Gastroesophageal sphincter (tissue), 4 donors: ENCODE data around the gene C2orf76. TPM values are rescaled to one million over a fixed set of nuclear protein-coding genes. Genes with fewer than 3 reads are reported as not detected.

Experiments
- ATAC-seq: fragments of 150-250 bp; one replicate; pipeline ENCODE4 v1.9.1; 2016; ENCODE audit warnings: mild to moderate bottlenecking, moderate library complexity
- H3K27ac ChIP-seq, 4 donors: fragments of 200-600 bp; sonication (generic) in 3 of 4; 1 replicate in 3 of 4; 2 replicates in 1 of 4; pipeline ENCODE4 v1.5.1; 2016 to 2019
- H3K27me3 ChIP-seq: fragments of 200-600 bp; sonication (generic); one replicate; pipeline ENCODE4 v1.5.1; 2019
- H3K36me3 ChIP-seq, 2 donors: fragments of 200-600 bp; sonication (generic); one replicate each; pipeline ENCODE4 v1.5.1; 2019; ENCODE audit warnings: control low read depth in 1 of 2
- H3K4me1 ChIP-seq, 3 donors: fragments of 200-600 bp; sonication (generic); 1 replicate in 2 of 3; 2 replicates in 1 of 3; pipeline ENCODE4 v1.5.1; 2016 to 2019; ENCODE audit warnings: control low read depth in 2 of 3
- H3K4me3 ChIP-seq, 2 donors: fragments of 200-600 bp; sonication (generic); one replicate each; pipeline ENCODE4 v1.5.1; 2019; ENCODE audit warnings: mild to moderate bottlenecking in 1 of 2, moderate library complexity in 1 of 2
- H3K9me3 ChIP-seq, 3 donors: fragments of 200-600 bp; sonication (generic); one replicate each; pipeline ENCODE4 v1.5.1; 2017 to 2019; ENCODE audit warnings: control low read depth in 2 of 3
- EP300 ChIP-seq: sonication (generic); formaldehyde crosslinking; IDR thresholded peaks from one replicate; pipeline ENCODE4 v1.6.1; 2017; ENCODE audit warnings: antibody characterized with exemption, mild to moderate bottlenecking
- POLR2A ChIP-seq, 2 donors: fragments of 450-650 bp; IDR thresholded peaks; one replicate each; pipeline ENCODE4 v1.6.1; 2017; ENCODE audit warnings: antibody characterized with exemption in 2 of 2, mild to moderate bottlenecking in 2 of 2, moderate library complexity in 1 of 2
- POLR2AphosphoS5 ChIP-seq: sonication (generic); formaldehyde crosslinking; IDR thresholded peaks from one replicate; pipeline ENCODE4 v1.6.1; 2017; ENCODE audit warnings: antibody characterized with exemption
- WGBS, 2 donors: methylation state at CpG; one replicate each; pipeline ENCODE4 v1.1.5; 2018; ENCODE audit warnings: low coverage in 1 of 2; 5-methylcytosine and 5-hydroxymethylcytosine counted together
- total RNA-seq, 4 donors: library from RNA; depleted of rRNA; stranded (reverse); fragments of >200 nt; gene quantifications; one replicate each; pipeline ENCODE4 v1.1.0, GENCODE V29; 2016
- TF ChIP-seq, protein P1 (sequence below), 4 experiments: fragments of 200-600 bp in 2 of 4; fragments of 450-650 bp in 2 of 4; sonication (generic) in 1 of 4; IDR thresholded peaks; one replicate each; pipeline ENCODE4 v1.5.1; 2017 to 2019; ENCODE audit warnings: antibody characterized with exemption in 4 of 4, mild to moderate bottlenecking in 2 of 4, moderate library complexity in 2 of 4

The C2orf76 gene
- total RNA-seq, 4 donors from 2014 or later, result 9.2 to 17.3 (median 11.9) TPM

DNA sequence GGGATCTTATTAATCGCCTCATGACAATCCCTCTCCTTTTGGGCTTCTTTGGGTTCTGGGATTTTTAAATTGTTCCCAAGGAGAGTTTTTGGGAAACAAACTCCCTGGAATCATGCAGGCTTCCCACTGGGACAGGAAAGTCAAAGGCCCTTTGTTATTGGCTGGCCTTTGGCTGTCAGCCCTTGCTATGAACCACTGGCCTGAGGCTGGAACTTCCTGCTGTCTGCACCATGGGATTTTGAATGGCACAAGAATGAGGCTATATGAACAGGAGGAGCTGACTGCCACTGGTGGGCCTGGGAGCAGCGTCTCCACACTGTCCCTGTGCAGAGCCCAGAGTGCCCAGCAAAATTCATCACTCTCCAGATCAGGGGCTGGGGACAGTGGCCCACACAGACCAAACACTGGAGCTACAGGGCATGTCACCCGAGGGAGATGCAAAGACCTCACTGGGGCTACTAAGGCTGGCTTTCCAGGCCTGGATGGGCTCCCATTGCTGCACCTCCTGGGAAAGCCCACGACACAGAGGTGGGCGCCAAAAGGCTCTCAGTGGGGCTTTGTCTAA, 107.3 kb downstream of the C2orf76 start:
- H3K36me3 ChIP-seq, result peaks cover 0 to 21% of the 10 kb centered on the region in 2 donors
- H3K27me3 ChIP-seq, result no peaks in the 10 kb centered on the region
- H3K4me3 ChIP-seq, result no peak overlapping the region
- WGBS, 2 donors, result 80 to 83% methylated on average over 1 of the region's 5 CpGs
- no peak overlapping the region for H3K27ac ChIP-seq
- TF ChIP-seq POLR2AphosphoS5 (no peak), EP300 (no peak), POLR2A (IDR thresholded peaks at IDR 0.05) (no peak)
- TF ChIP-seq, protein P1, sequence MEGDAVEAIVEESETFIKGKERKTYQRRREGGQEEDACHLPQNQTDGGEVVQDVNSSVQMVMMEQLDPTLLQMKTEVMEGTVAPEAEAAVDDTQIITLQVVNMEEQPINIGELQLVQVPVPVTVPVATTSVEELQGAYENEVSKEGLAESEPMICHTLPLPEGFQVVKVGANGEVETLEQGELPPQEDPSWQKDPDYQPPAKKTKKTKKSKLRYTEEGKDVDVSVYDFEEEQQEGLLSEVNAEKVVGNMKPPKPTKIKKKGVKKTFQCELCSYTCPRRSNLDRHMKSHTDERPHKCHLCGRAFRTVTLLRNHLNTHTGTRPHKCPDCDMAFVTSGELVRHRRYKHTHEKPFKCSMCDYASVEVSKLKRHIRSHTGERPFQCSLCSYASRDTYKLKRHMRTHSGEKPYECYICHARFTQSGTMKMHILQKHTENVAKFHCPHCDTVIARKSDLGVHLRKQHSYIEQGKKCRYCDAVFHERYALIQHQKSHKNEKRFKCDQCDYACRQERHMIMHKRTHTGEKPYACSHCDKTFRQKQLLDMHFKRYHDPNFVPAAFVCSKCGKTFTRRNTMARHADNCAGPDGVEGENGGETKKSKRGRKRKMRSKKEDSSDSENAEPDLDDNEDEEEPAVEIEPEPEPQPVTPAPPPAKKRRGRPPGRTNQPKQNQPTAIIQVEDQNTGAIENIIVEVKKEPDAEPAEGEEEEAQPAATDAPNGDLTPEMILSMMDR (IDR thresholded peaks at IDR 0.05), result no peak
- ATAC-seq, result no peak
- H3K9me3 ChIP-seq, result no peaks in the 10 kb centered on the region
- H3K4me1 ChIP-seq, result no peaks in the 10 kb centered on the region

DNA sequence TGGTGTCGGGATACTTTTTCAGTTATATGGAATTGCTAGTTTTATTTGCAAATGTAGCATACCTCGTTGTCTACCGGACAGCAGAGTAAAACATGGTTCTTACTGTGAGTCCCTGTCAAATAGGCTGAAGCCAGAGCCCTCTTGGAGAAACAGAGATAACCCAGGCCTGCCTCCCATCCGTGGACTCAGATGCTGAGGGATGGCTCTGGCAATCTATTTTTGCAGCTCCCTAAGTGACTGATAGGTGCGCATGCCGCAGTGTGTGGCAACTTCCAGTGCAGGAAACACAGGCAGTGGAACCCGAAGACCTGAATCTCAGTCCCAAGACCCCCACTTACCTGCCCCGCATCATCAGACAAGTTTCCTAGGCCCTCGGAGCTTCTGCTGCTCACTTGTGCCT, 109.4 kb downstream of the C2orf76 start:
- Histone ChIP-seq H3K27me3 (no peaks in the 10 kb centered on the region), H3K4me3 (no peak overlapping the region), H3K27ac (no peak overlapping the region), H3K9me3 (no peaks in the 10 kb centered on the region), H3K36me3 (peaks cover 0 to 5% of the 10 kb centered on the region in 2 donors), H3K4me1 (peaks cover 0 to 11% (median 0%) of the 10 kb centered on the region in 3 donors)
- 92 to 100% methylated on average over 2 to 5 of the region's 9 CpGs for WGBS, 2 donors
- TF ChIP-seq EP300 (no peak), POLR2AphosphoS5 (no peak), POLR2A (IDR thresholded peaks at IDR 0.05) (no peak)
- TF ChIP-seq, protein P1 (IDR thresholded peaks at IDR 0.05), result no peak
- ATAC-seq, result no peak

DNA sequence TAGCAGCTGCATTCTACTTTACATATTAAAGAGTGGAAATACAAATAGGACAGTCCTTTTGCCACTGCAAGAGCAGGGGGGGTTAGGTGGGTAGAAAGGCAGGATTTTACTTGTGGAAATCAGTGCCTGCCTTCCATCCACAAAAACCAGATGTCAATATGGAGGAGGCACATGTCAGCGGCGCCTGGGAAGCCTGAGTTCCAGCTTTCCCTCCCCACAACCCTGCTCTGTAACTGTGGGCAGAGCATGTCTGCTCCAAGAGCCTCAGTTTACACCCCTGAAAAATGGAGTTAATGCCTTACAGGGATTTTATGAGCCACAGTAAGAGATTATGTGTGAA, 110.1 kb downstream of the C2orf76 start:
- no peak for ATAC-seq
- no peaks in the 10 kb centered on the region for H3K9me3 ChIP-seq
- H3K27me3 ChIP-seq, result no peaks in the 10 kb centered on the region
- 80% methylated on average over 1 of the region's 2 CpGs; no CpG with 5 or more reads in 1 of the 2 donors for WGBS, 2 donors
- H3K4me3 ChIP-seq, result no peak overlapping the region
- H3K4me1 ChIP-seq, result peaks cover 0 to 11% (median 0%) of the 10 kb centered on the region in 3 donors
- peaks cover 0 to 5% of the 10 kb centered on the region in 2 donors for H3K36me3 ChIP-seq
- no peak for TF ChIP-seq POLR2A (IDR thresholded peaks at IDR 0.05)
- TF ChIP-seq, protein P1 (IDR thresholded peaks at IDR 0.05), result no peak
- TF ChIP-seq POLR2AphosphoS5, result no peak
- TF ChIP-seq EP300, result no peak
- H3K27ac ChIP-seq, result no peak overlapping the region

DNA sequence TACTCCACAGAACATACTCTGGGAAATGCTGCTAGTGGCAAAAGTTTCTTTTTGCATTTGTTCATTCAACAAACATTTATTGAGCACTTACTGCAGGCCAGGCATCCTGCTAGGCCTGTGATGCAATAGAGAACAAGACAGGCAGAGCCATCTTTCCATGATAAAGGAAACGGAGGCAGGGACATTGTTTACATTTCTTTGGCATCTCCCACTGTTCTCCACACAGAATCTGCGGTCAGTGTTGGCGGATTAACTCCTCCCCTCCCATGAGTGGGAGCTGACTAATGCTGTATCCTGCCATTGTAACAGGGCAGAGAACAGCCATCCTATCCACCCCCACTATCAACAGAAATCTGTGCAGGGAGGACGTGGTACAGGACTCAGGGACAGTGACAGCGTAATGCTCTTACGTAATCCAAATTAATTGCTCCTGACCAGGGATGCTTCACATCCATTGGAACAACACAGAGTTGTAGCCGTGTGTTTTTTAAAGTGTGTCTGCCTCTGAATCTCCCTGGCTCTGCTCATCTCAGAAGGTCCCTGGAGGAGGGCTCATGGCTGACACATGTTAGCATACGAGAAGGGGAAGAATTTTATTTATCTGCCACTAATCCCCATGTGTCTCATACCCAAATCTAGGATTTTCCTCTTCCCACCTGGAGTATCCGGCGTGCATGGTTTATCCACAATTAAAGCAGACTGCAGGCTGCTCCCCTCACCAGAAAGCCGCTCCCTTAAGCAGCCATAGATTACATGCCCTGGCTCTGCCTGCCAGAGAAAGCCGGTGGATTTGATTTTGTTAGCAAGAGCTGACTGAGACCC, 110.7 kb downstream of the C2orf76 start:
- Histone ChIP-seq H3K4me1 (peaks cover 0 to 11% (median 0%) of the 10 kb centered on the region in 3 donors), H3K27ac (no peak overlapping the region), H3K27me3 (no peaks in the 10 kb centered on the region), H3K9me3 (no peaks in the 10 kb centered on the region), H3K36me3 (peaks cover 0 to 5% of the 10 kb centered on the region in 2 donors), H3K4me3 (no peak overlapping the region)
- TF ChIP-seq EP300, result no peak
- no peak for TF ChIP-seq POLR2AphosphoS5
- TF ChIP-seq POLR2A (IDR thresholded peaks at IDR 0.05), result no peak
- TF ChIP-seq, protein P1 (IDR thresholded peaks at IDR 0.05), result no peak
- 37 to 56% methylated on average over 3 to 11 of the region's 12 CpGs for WGBS, 2 donors
- ATAC-seq, result no peak
